PC-3 (cell line): ENCODE measurements around the gene RGS8. TPM values are rescaled to one million over a fixed set of nuclear protein-coding genes. Genes with fewer than 3 reads are reported as not detected.

ENCODE experiments used
- ATAC-seq: fragments of 200-7000 bp; cut with Tn5 transposase; 2 replicates; pipeline ENCODE4 v1.9.1; 2020; ENCODE audit warnings: mild to moderate bottlenecking, moderate library complexity
- BruUV-seq: library from RNA; stranded (reverse); fragments of 400-500 nt; replicated peaks from 2 replicates; lab custom pipeline; 2021; lab: Mats Ljungman, UMichigan
- CTCF ChIA-PET: fragments of 300-600 bp; sonication (Branson Sonifier 250); formaldehyde crosslinking; loops from one replicate; lab custom pipeline; 2022; ENCODE audit warnings: antibody characterized with exemption; lab: Charles Lee
- POLR2A ChIA-PET: fragments of 300-600 bp; sonication (Branson Sonifier 250); formaldehyde crosslinking; loops from one replicate; lab custom pipeline; 2022; ENCODE audit warnings: antibody characterized with exemption; ENCODE audit not compliant: unreplicated experiment; lab: Charles Lee
- DNase-seq: peaks from one replicate; pipeline ENCODE4 v3.0.0-alpha.2; 2015
- H2AFZ ChIP-seq: fragments of 300-600 bp; sonication (generic); 2 replicates; pipeline ENCODE4 v1.6.0; 2016; ENCODE audit warnings: antibody characterized with exemption, low read length
- H3F3A ChIP-seq: fragments of 300-600 bp; sonication (generic); one replicate; pipeline ENCODE4 v1.6.0; 2017; ENCODE audit warnings: antibody characterized with exemption, low read length, control low read depth, mild to moderate bottlenecking; ENCODE audit not compliant: unreplicated experiment
- H3K27ac ChIP-seq: fragments of 300-600 bp; sonication (generic); 2 replicates; pipeline ENCODE4 v1.5.1; 2016; ENCODE audit warnings: mild to moderate bottlenecking, low read length
- H3K27me3 ChIP-seq: fragments of 300-600 bp; sonication (generic); 2 replicates; pipeline ENCODE4 v1.6.1; 2016; ENCODE audit warnings: low read length, mixed read lengths
- H3K36me3 ChIP-seq: fragments of 300-600 bp; sonication (generic); 2 replicates; pipeline ENCODE4 v1.6.1; 2016; ENCODE audit warnings: low read depth, mixed run types, low read length, mixed read lengths
- H3K4me1 ChIP-seq: fragments of 300-600 bp; sonication (generic); 2 replicates; pipeline ENCODE4 v1.5.1; 2016; ENCODE audit warnings: low read length; ENCODE audit not compliant: insufficient read depth
- H3K4me2 ChIP-seq: fragments of 300-600 bp; sonication (generic); 2 replicates; pipeline ENCODE4 v1.6.0; 2016; ENCODE audit warnings: low read length
- H3K4me3 ChIP-seq: fragments of 300-600 bp; sonication (generic); 2 replicates; pipeline ENCODE4 v1.5.1; 2016; ENCODE audit warnings: mild to moderate bottlenecking, low read length, mixed read lengths
- H3K79me2 ChIP-seq: fragments of 300-600 bp; sonication (generic); 2 replicates; pipeline ENCODE4 v1.6.1; 2017; ENCODE audit warnings: low read length, mixed read lengths
- H3K9ac ChIP-seq: fragments of 300-600 bp; sonication (generic); 2 replicates; pipeline ENCODE4 v1.6.0; 2016; ENCODE audit warnings: mild to moderate bottlenecking, low read length
- H3K9me2 ChIP-seq: fragments of 300-600 bp; sonication (generic); replicated peaks from 2 replicates; pipeline ENCODE4 v1.6.1; 2016; ENCODE audit warnings: mixed run types, low read length, mixed read lengths
- H3K9me3 ChIP-seq: fragments of 300-600 bp; sonication (generic); 2 replicates; pipeline ENCODE4 v1.6.1; 2016; ENCODE audit warnings: low read length, mixed read lengths
- H4K20me1 ChIP-seq: fragments of 300-600 bp; sonication (generic); 2 replicates; pipeline ENCODE4 v1.6.1; 2016; ENCODE audit warnings: low read length, mixed read lengths
- EZH2 ChIP-seq: fragments of 300-600 bp; sonication (generic); IDR thresholded peaks from one replicate; pipeline ENCODE4 v1.6.1; 2017; ENCODE audit warnings: antibody characterized with exemption, mild to moderate bottlenecking, low read length; ENCODE audit not compliant: unreplicated experiment
- EZH2phosphoT487 ChIP-seq: fragments of 300-600 bp; sonication (generic); IDR thresholded peaks from 2 replicates; pipeline ENCODE4 v1.6.1; 2018; ENCODE audit warnings: mild to moderate bottlenecking, antibody characterized with exemption, low read length, borderline replicate concordance
- intact Hi-C: fragments of 100-400 bp; cut with micrococcal nuclease; formaldehyde crosslinking; loops from 2 replicates; pipeline ENCODE4 v1.9.0; 2023
- total RNA-seq: library from RNA; depleted of rRNA; stranded (reverse); fragments of >200 nt; gene quantifications from 2 replicates; pipeline ENCODE4 v1.2.3, GENCODE V29; 2014
- TF ChIP-seq, protein P1 (sequence below): fragments of 300-600 bp; sonication (generic); conservative IDR thresholded peaks from 2 replicates; pipeline ENCODE4 v1.5.1; 2017; ENCODE audit warnings: antibody characterized with exemption, low read depth, mild to moderate bottlenecking, low read length

The RGS8 gene
- total RNA-seq, 1 experiment from 2014 or later: not detected

- H3K79me2 ChIP-seq: no peaks in the 10 kb centered on the region
- no peaks in the 10 kb centered on the region for H3K36me3 ChIP-seq
- no peak overlapping the region for H2AFZ ChIP-seq
- H3K9me2 ChIP-seq: no peaks in the 10 kb centered on the region
- H3K9ac ChIP-seq: no peak overlapping the region
- ATAC-seq (no peak), DNase-seq (no peak)
- H4K20me1 ChIP-seq: no peaks in the 10 kb centered on the region
- peak overlapping the region; percentile 20; the same call in 1 of the 2 replicates for H3K27ac ChIP-seq
- no peak overlapping the region for H3K4me3 ChIP-seq
- TF ChIP-seq EZH2phosphoT487 (no peak), EZH2 (no peak)
- TF ChIP-seq, protein P1, sequence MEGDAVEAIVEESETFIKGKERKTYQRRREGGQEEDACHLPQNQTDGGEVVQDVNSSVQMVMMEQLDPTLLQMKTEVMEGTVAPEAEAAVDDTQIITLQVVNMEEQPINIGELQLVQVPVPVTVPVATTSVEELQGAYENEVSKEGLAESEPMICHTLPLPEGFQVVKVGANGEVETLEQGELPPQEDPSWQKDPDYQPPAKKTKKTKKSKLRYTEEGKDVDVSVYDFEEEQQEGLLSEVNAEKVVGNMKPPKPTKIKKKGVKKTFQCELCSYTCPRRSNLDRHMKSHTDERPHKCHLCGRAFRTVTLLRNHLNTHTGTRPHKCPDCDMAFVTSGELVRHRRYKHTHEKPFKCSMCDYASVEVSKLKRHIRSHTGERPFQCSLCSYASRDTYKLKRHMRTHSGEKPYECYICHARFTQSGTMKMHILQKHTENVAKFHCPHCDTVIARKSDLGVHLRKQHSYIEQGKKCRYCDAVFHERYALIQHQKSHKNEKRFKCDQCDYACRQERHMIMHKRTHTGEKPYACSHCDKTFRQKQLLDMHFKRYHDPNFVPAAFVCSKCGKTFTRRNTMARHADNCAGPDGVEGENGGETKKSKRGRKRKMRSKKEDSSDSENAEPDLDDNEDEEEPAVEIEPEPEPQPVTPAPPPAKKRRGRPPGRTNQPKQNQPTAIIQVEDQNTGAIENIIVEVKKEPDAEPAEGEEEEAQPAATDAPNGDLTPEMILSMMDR: no peak
- intact Hi-C loops: no loop called here
- CTCF ChIA-PET: no interaction called here
- H3K27me3 ChIP-seq: no peaks in the 10 kb centered on the region
- H3K4me1 ChIP-seq: peaks cover 26% of the 10 kb centered on the region
- POLR2A ChIA-PET: interaction anchor here (0.6 kb wide), 1 partner anchor 139 kb away, joined by 6 read pairs; no protein-coding TSS in a partner anchor
- BruUV-seq: no TSS peak
- H3F3A ChIP-seq: no peaks in the 10 kb centered on the region
- H3K9me3 ChIP-seq: no peaks in the 10 kb centered on the region
- peak overlapping the region; percentile 4 for H3K4me2 ChIP-seq
Measured at GRCh38 chr1:182680408-182680807, 4.0 kb downstream of the RGS8 start.

DNA sequence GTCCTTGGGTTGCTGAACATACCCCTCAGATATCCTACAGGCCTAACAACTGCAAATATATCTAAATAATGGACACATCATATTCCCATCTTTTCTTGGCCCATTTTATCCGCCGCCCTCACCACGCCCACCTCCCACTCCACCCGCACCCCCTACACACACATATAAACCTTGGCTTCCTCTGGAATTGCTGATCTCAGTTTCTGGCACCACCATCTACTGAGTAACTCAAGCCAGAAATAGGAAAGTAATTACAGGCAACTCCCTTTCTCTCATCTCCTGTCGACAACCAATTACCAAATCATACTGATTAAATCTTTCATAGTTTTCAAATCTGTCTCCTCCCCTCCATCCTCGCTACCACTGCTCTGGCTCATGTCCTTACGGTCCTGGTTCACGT, 4.7 kb downstream of the RGS8 start:
- Histone ChIP-seq H3K4me3 (no peak overlapping the region), H3K36me3 (no peaks in the 10 kb centered on the region), H3K4me2 (no peak overlapping the region), H3K9ac (no peak overlapping the region), H3K79me2 (no peaks in the 10 kb centered on the region), H4K20me1 (no peaks in the 10 kb centered on the region), H3K27me3 (no peaks in the 10 kb centered on the region), H3K4me1 (peaks cover 26% of the 10 kb centered on the region), H2AFZ (no peak overlapping the region), H3K9me3 (no peaks in the 10 kb centered on the region), H3F3A (no peaks in the 10 kb centered on the region), H3K27ac (no peak overlapping the region), H3K9me2 (no peaks in the 10 kb centered on the region)
- ChIA-PET CTCF (no interaction called here), POLR2A (no interaction called here)
- DNase-seq (no peak), ATAC-seq (no peak)
- TF ChIP-seq EZH2: no peak
- TF ChIP-seq, protein P1: no peak
- TF ChIP-seq EZH2phosphoT487: no peak
- intact Hi-C loops: no loop called here
- no TSS peak for BruUV-seq

GRCh38 chr1:182677397-182678098, 6.8 kb downstream of the RGS8 start:
- H2AFZ ChIP-seq: no peak overlapping the region
- no peaks in the 10 kb centered on the region for H3F3A ChIP-seq
- no peaks in the 10 kb centered on the region for H3K79me2 ChIP-seq
- TF ChIP-seq EZH2 (no peak), EZH2phosphoT487 (no peak)
- TF ChIP-seq, protein P1: no peak
- POLR2A ChIA-PET: no interaction called here
- no peak overlapping the region for H3K9ac ChIP-seq
- H3K27ac ChIP-seq: no peak overlapping the region
- no peaks in the 10 kb centered on the region for H3K9me3 ChIP-seq
- H3K4me2 ChIP-seq: no peak overlapping the region
- no peaks in the 10 kb centered on the region; the same call in 1 of the 2 replicates for H3K27me3 ChIP-seq
- ATAC-seq: no peak
- peaks cover 21% of the 10 kb centered on the region for H3K4me1 ChIP-seq
- no peak for DNase-seq
- H3K36me3 ChIP-seq: no peaks in the 10 kb centered on the region
- no peaks in the 10 kb centered on the region for H4K20me1 ChIP-seq
- no peak overlapping the region for H3K4me3 ChIP-seq
- intact Hi-C loops: no loop called here
- BruUV-seq: no TSS peak
- H3K9me2 ChIP-seq: no peaks in the 10 kb centered on the region
- CTCF ChIA-PET: no interaction called here
